GM04504 (cell line): Measurements from ENCODE around the gene CNIH1.
"Not testable (repeated sequence)": the region's sequence is repeated elsewhere in the genome, so short reads cannot be mapped to it uniquely, and the experiment has no call there.

Experiments used
- DNase-seq: peaks from one replicate; pipeline ENCODE4 v3.0.0-alpha.2; 2012; ENCODE audit warnings: low read depth

The CNIH1 gene

DNA sequence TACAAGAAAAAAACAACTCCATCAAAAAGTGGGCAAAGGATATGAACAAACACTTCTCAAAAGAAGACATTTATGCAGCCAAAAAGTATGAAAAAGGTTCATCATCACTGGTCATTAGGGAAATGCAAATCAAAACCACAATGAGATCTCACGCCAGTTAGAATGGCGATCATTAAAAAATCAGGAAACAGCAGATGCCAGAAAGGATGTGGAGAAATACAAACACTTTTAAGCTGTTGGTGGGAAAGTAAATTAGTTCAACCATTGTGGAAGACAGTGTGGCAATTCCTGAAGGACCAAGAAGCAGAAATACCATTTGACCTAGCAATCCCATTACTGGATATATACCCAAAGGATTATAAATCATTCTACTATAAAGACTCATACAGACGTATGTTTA lies 60.6 kb downstream of the CNIH1 start:
- DNase-seq = not testable (repeated sequence)

DNA sequence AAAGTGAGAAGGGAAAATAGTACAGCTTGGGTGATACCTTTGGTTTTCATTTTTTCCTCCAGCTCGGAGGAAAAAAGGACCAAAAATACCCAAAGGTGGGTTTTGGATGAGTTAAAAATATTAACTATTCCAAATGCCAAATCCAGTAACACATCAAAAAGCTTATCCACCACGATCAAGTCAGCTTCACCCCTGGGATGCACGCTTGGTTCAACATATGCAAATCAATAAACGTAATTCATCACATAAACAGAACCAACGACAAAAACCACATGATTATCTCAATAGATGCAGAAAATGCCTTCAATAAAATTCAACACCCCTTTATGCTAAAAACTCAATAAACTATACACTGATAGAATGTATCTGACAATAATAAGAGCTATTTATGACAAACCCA lies 62.3 kb downstream of the CNIH1 start:
- DNase-seq = not testable (repeated sequence)

DNA sequence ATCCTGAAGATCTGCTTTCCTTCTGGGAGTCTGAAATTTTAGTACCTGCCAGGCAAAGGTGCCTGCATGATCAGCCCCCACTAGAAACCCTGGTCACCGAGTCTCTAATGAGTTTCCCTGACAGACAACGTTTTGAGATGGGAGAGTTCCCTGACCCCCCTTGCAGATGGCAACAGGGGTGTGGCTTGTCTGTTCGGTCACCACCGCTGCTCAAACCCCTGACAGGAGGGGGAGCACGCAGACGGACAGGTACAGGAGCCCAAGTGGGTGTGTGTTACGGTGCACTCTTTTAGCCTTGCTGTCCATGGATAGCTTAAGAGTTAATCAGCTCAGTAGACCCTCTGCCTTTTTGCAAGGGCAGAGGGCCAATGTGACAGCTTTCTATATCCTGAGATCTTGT lies 63.7 kb downstream of the CNIH1 start:
- no peak for DNase-seq

DNA sequence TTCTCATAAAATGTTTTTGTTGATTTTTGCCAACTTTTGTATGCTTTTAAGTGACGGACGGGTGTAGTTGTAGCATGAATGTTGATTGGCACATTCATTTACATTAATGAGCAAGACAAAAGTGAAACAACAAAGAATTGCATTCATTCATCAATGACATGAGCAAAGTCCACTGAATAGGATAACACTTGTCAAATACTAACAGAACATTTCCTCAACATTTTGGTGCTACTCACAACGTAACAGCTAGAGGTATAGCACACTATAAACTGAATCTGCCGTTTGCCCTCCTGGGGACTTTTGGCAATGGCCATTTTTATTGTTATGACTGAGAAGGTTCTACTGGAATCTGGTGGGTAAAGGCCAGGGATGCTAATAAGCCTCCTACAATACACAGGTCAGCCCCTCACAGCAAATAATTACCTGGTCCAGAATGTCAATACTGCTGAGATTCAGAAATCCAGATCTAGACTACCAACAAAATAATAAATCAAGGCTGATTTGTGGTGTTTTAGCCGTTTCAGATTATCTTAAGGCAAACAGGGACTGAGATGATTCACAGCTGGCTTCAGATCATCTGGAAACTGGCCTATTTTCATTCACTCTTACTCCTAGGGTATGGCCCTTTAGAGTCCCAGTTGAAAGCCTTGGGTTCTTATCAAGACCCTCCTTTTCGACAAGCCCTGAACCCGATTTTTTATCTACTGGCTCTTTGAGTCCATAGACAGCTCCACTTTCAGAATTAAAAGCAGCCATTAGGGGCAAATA lies 66.9 kb downstream of the CNIH1 start:
- no peak for DNase-seq
